ENCODE results near the gene GAS5. TPM values are rescaled to one million over a fixed set of nuclear protein-coding genes. Genes with fewer than 3 reads are reported as not detected.
"Not testable (repeated sequence)": the region's sequence is repeated elsewhere in the genome, so short reads cannot be mapped to it uniquely, and the experiment has no call there.

GAS5 gene
- total RNA-seq, 1 experiment from 2014 or later: 540 TPM

GRCh38 chr1:173886746-173887611, 19.2 kb upstream of the GAS5 start:
- no peaks in the 10 kb centered on the region for H3K27me3 ChIP-seq

GRCh38 chr1:173884701-173885100, 16.9 kb upstream of the GAS5 start:
- Histone ChIP-seq H3K36me3 (peaks cover 4% of the 10 kb centered on the region; the same call in 1 of the 2 replicates), H3K27me3 (no peaks in the 10 kb centered on the region), H3K4me1 (no peaks in the 10 kb centered on the region), H3K4me3 (no peak overlapping the region), H3K9me3 (replicated peaks) (no peaks in the 10 kb centered on the region), H3K27ac (no peak overlapping the region)
- DNase-seq: no peak

More at GRCh38 chr1:173886746-173887611, 19.2 kb upstream of the GAS5 start:
- Histone ChIP-seq H3K36me3 (peaks cover 4% of the 10 kb centered on the region; the same call in 1 of the 2 replicates), H3K4me3 (no peak overlapping the region), H3K4me1 (no peaks in the 10 kb centered on the region), H3K27ac (no peak overlapping the region), H3K9me3 (replicated peaks) (no peaks in the 10 kb centered on the region)
- no peak for DNase-seq

- not testable (repeated sequence) for H3K36me3 ChIP-seq
Measured at GRCh38 chr1:173881117-173881516, 13.3 kb upstream of the GAS5 start.

GRCh38 chr1:173878251-173878650, 10.5 kb upstream of the GAS5 start:
- DNase-seq: no peak
- Histone ChIP-seq H3K4me1 (no peaks in the 10 kb centered on the region), H3K9me3 (replicated peaks) (no peaks in the 10 kb centered on the region), H3K4me3 (no peak overlapping the region), H3K27me3 (no peaks in the 10 kb centered on the region), H3K27ac (no peak overlapping the region), H3K36me3 (no peaks in the 10 kb centered on the region; the same call in 1 of the 2 replicates)

More at GRCh38 chr1:173881117-173881516, 13.3 kb upstream of the GAS5 start:
- not testable (repeated sequence) for H3K27me3 ChIP-seq; H3K27ac ChIP-seq; H3K4me3 ChIP-seq; H3K9me3 ChIP-seq (replicated peaks); DNase-seq; H3K4me1 ChIP-seq

GRCh38 chr1:173876732-173877131, 8.9 kb upstream of the GAS5 start:
- no peak for DNase-seq
- no peaks in the 10 kb centered on the region for H3K9me3 ChIP-seq (replicated peaks)
- H3K27ac ChIP-seq: no peak overlapping the region
- no peak overlapping the region for H3K4me3 ChIP-seq
- no peaks in the 10 kb centered on the region for H3K27me3 ChIP-seq
- H3K4me1 ChIP-seq: no peaks in the 10 kb centered on the region
- no peaks in the 10 kb centered on the region; the same call in 1 of the 2 replicates for H3K36me3 ChIP-seq

GRCh38 chr1:173871500-173871899, 3.7 kb upstream of the GAS5 start:
- H3K9me3 ChIP-seq (replicated peaks): no peaks in the 10 kb centered on the region
- no peaks in the 10 kb centered on the region for H3K27me3 ChIP-seq

GRCh38 chr1:173871091-173871490, 3.3 kb upstream of the GAS5 start:
- Histone ChIP-seq H3K27ac (no peak overlapping the region), H3K4me3 (no peak overlapping the region)
- DNase-seq: no peak

More at GRCh38 chr1:173871500-173871899, 3.7 kb upstream of the GAS5 start:
- no peak for DNase-seq
- peaks cover 9% of the 10 kb centered on the region; the same call in 1 of the 2 replicates for H3K4me1 ChIP-seq
- H3K27ac ChIP-seq: no peak overlapping the region
- peaks cover 12% of the 10 kb centered on the region for H3K36me3 ChIP-seq
- no peak overlapping the region for H3K4me3 ChIP-seq

GRCh38 chr1:173870252-173871075, 2.7 kb upstream of the GAS5 start:
- DNase-seq: peak; percentile 56 to 76
- H3K4me3 ChIP-seq: no peak overlapping the region
- peaks cover 15% of the 10 kb centered on the region for H3K4me1 ChIP-seq
- H3K27ac ChIP-seq: peak overlapping the region; percentile 35; the same call in 1 of the 2 replicates
- no peaks in the 10 kb centered on the region for H3K27me3 ChIP-seq
- peaks cover 22% of the 10 kb centered on the region for H3K36me3 ChIP-seq
- H3K9me3 ChIP-seq (replicated peaks): no peaks in the 10 kb centered on the region

More at GRCh38 chr1:173871091-173871490, 3.3 kb upstream of the GAS5 start:
- Histone ChIP-seq H3K9me3 (replicated peaks) (no peaks in the 10 kb centered on the region), H3K4me1 (peaks cover 10% of the 10 kb centered on the region; the same call in 1 of the 2 replicates), H3K36me3 (peaks cover 16% of the 10 kb centered on the region), H3K27me3 (no peaks in the 10 kb centered on the region)

GRCh38 chr1:173869021-173869359, 1.2 kb upstream of the GAS5 start:
- H3K4me3 ChIP-seq: peak overlapping the region; percentile 87
- peak overlapping the region; percentile 84 for H3K27ac ChIP-seq
- no peaks in the 10 kb centered on the region for H3K9me3 ChIP-seq (replicated peaks)
- H3K4me1 ChIP-seq: peaks cover 24% of the 10 kb centered on the region
- no peaks in the 10 kb centered on the region for H3K27me3 ChIP-seq
- DNase-seq: no peak
- peaks cover 37% of the 10 kb centered on the region for H3K36me3 ChIP-seq

- peaks cover 25% of the 10 kb centered on the region for H3K4me1 ChIP-seq
- H3K27ac ChIP-seq: peak within 1 kb of the TSS; percentile 84
- H3K36me3 ChIP-seq: peaks cover 42% of the 10 kb centered on the region
- no peaks in the 10 kb centered on the region for H3K9me3 ChIP-seq (replicated peaks)
- DNase-seq: peak; percentile 86 to 88
- peak within 1 kb of the TSS; percentile 87 for H3K4me3 ChIP-seq
- H3K27me3 ChIP-seq: no peaks in the 10 kb centered on the region
Measured at GRCh38 chr1:173868266-173869020, 654 bp upstream of the GAS5 start, which contains the start of gene ZBTB37. Gene ZBTB37 (plus strand): TSS chr1:173868380. CDS start chr1:173870226, 1,846 bp downstream.

GRCh38 chr1:173867141-173867752, 542 bp downstream of the GAS5 start:
- peak in 1 of 2 experiments; percentile 12 for DNase-seq
- peaks cover 54% of the 10 kb centered on the region for H3K36me3 ChIP-seq

GRCh38 chr1:173866413-173867115, 1.2 kb downstream of the GAS5 start:
- no peaks in the 10 kb centered on the region for H3K9me3 ChIP-seq (replicated peaks)
- H3K27ac ChIP-seq: peak overlapping the region; percentile 84
- no peak for DNase-seq
- no peaks in the 10 kb centered on the region for H3K27me3 ChIP-seq
- H3K4me3 ChIP-seq: peak overlapping the region; percentile 87
- peaks cover 55% of the 10 kb centered on the region for H3K36me3 ChIP-seq
- H3K4me1 ChIP-seq: peaks cover 25% of the 10 kb centered on the region

More at GRCh38 chr1:173867141-173867752, 542 bp downstream of the GAS5 start:
- no peaks in the 10 kb centered on the region for H3K9me3 ChIP-seq (replicated peaks)
- peaks cover 25% of the 10 kb centered on the region for H3K4me1 ChIP-seq
- H3K27me3 ChIP-seq: no peaks in the 10 kb centered on the region
- H3K4me3 ChIP-seq: peak overlapping the region; percentile 87
- peak overlapping the region; percentile 84 for H3K27ac ChIP-seq

- peak overlapping the region; percentile 87 for H3K4me3 ChIP-seq
- no peaks in the 10 kb centered on the region for H3K27me3 ChIP-seq
- peak overlapping the region; percentile 84; the same call in 1 of the 2 replicates for H3K27ac ChIP-seq
- no peaks in the 10 kb centered on the region for H3K9me3 ChIP-seq (replicated peaks)
- DNase-seq: no peak
- peaks cover 19% of the 10 kb centered on the region for H3K4me1 ChIP-seq
- H3K36me3 ChIP-seq: peaks cover 55% of the 10 kb centered on the region
Measured at GRCh38 chr1:173865468-173866164, 2.2 kb downstream of the GAS5 start.

Data from SJCRH30 (cell line).